HG03196 (cell line): ENCODE data around the gene ABHD14A.
"Not testable (repeated sequence)": the region's sequence is repeated elsewhere in the genome, so short reads cannot be mapped to it uniquely, and the experiment has no call there.

Experiments used
- ATAC-seq: cut with Tn5 transposase; IDR thresholded peaks from one replicate; pipeline ENCODE4 v1.9.1; 2021; ENCODE audit not compliant: unreplicated experiment

ABHD14A gene

GRCh38 chr3:51993657-51994056 lies 18.8 kb downstream of the ABHD14A start:
- not testable (repeated sequence) for ATAC-seq

DNA sequence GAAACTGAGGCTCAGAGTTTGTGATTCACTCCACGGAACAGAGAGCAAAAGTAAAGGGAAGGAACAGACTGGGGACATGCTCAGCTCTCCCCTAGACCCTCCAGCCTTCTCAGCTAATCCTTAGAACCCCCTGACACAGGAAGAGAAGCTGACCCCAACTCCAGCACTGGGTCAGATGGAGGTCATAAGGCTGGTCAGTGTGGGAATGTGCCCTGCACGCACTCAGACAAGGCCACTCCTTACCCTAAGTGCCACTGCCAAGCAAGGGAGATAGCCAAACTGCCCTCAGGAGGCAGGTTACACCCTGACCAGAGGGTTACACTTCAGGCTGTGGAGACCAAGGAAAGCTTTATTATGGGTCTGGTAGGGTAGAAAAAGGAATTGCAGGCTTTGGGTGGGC lies 19.7 kb downstream of the ABHD14A start:
- no peak for ATAC-seq

DNA sequence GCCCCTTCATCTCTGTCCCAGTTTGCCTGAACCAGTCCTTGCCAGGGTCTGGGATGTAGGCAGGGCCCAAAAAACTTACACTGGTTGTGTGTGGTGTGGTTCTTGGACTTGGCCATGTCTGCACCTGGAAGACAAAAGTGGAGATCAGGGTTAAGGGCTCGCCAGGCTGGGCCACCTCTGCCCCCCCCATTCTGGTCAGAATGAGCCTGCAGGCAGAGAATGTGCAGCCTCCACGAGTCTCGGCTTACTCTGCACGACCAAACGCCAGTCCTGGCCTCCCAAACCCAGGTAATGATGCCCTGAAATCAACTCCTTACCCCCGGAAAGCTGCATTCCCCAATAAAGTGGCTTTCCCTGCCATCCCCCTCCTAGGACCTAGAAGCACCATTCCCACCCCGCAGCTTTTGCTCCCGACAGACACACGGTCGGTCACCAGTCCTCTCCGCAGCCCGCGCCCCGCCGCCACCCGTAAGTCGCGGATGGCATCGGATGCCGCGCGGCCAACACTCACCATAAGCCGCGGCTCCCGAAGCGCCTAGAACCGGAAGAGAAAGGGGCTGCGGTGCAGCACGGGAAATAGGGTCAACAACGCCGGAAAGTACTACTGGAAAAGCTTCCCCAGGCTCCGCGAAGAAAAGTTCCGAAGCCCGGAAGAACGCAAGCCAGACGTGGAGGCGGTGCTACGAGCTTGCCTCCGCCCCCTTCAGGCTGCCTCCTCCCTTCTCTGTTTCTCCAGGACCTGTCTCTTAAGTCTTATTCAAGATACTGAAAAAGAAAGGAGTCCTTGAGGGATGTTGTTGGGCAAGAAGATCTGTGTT lies 20.7 kb downstream of the ABHD14A start, which contains the start of gene RPL29:
Gene RPL29, minus strand, starts transcription at position 550 of the 818 bp plus-strand sequence. Its CDS starts 434 bp downstream, at position 116.
- ATAC-seq, result peak; percentile 83

- ATAC-seq, result no peak
Measured at GRCh38 chr3:51997172-51997571, 22.3 kb downstream of the ABHD14A start.

DNA sequence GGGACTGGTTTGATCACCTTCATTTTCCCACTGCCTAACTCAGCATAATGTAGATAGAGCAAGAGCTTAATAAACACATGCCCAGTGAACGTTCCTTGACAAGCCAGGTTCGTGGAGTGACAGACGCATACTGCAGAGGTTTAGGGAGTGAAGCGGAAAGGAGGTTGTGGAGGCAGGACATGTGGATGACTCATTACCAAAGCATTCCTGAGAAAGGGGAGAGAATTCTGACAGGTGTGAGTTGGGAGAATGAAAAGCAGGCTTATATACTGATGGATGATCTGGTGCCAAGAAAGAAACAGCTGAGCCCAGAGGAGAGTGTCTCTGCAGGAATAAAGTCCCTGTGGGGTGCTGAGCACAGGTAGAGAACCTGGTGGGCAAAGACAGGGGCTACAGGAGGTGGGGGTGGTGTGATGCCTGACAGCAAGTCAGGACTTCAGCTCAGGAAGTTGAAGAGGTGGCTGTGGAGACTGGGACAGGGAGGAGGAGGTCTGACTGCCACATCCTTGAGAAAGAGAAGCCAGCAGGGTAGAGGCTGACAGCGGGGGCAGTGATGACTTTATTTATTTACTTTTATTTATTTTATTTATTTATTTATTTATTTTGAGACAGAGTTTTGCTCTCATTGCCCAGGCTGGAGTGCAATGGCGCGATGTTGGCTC lies 23.2 kb downstream of the ABHD14A start:
- ATAC-seq, result no peak

- no peak for ATAC-seq
Measured at GRCh38 chr3:51998774-51999173, 23.9 kb downstream of the ABHD14A start.

GRCh38 chr3:51999846-52000245 lies 25.0 kb downstream of the ABHD14A start:
- no peak for ATAC-seq

DNA sequence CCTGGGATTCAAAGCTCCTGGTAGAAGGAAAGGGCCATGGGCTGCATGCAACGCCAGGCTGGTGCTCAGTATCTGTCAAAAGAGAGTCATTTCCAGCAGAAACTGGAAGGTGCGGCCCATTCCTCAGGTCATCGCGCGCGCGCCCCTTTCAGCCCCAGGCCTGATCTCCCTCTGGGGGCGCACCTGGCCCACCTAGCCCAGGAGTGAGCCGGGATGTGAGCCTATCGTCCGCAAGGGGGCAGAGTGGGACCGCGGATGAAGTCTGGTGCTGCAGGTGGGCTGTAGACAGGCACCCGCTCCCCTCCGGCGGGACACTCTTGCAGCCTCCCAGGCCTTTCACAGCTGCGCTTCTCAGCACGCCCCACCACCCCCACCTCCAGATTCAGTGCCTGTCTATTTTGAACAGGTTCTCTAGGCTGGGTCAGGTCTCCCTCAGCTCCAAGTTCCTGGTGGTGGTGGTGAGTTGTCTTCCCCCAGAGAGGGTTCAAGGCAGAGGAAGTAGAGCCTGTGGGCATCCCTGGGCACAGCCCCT lies 26.6 kb downstream of the ABHD14A start:
- ATAC-seq, result peak; percentile 68

- no peak for ATAC-seq
Measured at GRCh38 chr3:52002748-52003147, 27.9 kb downstream of the ABHD14A start.

GRCh38 chr3:52004163-52004787 lies 29.4 kb downstream of the ABHD14A start:
- no peak for ATAC-seq

DNA sequence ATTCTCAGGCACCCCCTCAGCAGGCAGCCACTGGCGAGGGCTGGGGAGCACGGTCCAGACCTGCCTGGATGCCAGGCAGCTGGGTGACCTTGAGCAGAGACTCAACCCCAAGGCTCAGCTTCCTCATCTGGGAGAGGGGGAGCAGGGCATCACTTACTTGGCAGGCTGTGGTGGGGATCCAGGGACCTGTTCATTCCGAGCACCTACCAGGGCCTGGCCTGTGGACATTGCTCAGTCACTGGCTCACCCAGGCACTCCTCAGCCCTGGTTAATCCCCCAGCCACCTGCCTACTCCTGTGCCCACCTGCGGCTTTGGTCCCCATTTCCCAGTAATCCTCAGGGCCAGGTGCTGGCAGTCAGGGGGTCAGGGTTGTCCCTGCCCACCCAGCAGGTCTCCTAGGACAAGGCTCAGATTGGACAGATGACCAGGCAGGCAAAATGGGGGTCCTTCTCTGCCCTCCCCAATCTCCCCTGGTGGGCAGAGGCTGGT lies 30.1 kb downstream of the ABHD14A start:
- ATAC-seq, result no peak

DNA sequence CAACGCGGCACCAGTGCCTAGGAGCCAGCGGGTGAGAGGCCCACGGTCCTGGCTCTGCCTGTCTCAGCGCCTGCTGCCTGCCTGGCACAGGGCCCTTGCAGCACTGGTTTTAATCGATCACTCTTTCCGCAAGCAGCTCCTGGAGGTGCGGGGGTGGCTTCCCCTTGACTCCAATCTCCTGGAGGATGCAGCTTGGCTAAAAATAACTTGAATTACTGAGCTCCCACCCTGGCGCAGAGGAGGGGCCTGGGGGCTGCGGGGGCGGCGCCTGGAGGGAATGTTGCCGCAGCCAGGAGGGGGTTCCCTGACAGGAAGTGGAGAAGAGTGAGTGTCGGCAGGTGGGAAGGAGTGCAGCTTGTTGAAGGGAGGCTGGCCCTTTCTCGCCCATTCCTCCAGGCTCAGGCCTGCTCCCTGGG lies 30.7 kb downstream of the ABHD14A start:
- ATAC-seq, result no peak

- ATAC-seq, result no peak
Measured at GRCh38 chr3:52006017-52006819, 31.4 kb downstream of the ABHD14A start.

GRCh38 chr3:52006820-52007133 lies 31.9 kb downstream of the ABHD14A start:
- ATAC-seq, result no peak

DNA sequence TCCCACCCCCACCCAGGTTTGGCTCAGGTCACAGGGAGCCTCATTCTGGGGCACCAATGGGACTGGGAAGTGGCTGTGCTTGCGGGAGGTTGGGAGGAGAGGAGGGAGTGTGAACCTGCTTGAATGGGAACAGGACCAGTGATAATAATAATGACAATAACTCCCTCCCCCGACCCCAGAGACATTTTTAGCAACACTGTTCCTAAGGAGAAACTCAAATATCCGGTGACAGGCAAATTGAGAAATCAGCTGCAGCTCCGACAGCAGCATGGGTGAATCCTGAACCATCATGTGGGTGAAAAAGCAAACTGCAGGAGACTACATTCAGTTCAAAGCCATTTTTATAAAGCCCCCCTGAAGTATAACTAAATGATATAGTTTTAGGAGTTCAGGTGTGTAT lies 32.4 kb downstream of the ABHD14A start:
- ATAC-seq, result no peak

DNA sequence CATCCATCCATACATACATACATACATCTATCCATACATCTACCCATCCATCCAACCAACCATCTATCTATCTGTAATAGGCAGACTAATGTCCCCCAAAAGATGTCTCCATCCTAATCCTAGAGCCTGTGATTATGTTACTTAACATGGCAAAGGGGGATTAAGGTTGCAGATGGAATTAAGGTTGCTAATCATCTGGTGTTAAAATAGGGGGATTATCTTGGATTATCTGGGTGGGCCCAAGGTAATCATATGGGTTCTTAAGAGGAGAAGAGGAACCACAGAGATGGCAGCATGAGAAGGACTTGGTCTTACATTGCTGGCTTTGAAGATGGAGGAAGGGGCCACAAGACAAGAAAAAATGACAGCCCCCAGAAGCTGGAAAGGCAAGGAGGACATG lies 35.6 kb downstream of the ABHD14A start:
- ATAC-seq, result no peak

DNA sequence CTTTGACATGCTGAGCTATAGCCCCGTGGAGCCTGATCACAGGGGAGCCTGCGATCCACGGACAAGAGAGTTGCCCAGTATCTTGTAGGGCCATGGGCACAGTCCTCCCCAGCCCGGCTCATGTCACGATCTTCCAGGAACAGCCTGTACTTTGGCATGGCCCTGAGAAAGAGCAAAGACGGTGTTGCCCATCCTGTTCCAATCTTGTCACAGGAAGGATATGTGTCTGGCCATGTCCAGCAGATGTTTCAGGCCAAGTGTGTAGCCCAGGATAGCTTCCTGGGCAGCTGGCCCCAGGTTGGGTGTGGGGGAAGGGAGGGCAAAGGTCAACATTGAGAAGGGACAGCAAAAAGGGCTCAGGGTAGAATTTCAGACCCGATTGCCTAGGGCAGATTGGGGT lies 37.8 kb downstream of the ABHD14A start:
- ATAC-seq, result no peak

- ATAC-seq, result no peak
Measured at GRCh38 chr3:52013802-52014598, 39.1 kb downstream of the ABHD14A start.

DNA sequence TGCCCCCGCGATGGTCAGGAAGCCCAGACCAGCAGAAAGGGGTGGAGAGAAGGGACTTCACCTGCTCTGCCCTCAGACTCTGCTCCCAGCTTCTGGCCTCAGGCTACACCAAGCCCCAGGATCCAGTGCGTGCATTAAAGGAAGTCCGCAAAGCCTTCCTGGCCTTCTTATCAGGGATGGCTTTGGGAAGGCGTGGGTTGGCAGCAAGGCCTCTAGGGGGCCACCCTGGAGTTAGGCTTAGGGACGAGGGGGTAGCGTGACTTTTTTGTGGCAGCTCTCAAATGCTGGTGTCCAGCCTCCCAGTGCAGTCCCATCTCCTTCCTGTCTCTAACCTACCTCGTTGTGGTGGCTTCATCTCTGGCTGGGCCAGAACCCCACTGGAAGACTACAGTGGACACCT lies 39.7 kb downstream of the ABHD14A start:
- no peak for ATAC-seq
